ENCODE results near the gene PDLIM4.

DNA sequence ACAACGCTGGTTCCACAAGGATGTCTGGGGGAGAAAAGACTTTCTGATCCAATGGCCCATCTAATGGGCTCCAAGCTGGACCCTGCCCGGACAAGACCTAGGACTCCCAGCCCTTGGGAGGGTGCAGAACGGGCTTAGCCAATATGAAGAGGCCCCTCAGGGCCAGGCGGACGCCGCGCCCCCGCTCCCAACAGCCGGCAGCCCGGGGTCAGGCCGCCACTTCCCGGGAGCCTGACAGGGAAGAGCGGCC lies 30.3 kb upstream of the PDLIM4 start:
- TF ChIP-seq, protein P1, sequence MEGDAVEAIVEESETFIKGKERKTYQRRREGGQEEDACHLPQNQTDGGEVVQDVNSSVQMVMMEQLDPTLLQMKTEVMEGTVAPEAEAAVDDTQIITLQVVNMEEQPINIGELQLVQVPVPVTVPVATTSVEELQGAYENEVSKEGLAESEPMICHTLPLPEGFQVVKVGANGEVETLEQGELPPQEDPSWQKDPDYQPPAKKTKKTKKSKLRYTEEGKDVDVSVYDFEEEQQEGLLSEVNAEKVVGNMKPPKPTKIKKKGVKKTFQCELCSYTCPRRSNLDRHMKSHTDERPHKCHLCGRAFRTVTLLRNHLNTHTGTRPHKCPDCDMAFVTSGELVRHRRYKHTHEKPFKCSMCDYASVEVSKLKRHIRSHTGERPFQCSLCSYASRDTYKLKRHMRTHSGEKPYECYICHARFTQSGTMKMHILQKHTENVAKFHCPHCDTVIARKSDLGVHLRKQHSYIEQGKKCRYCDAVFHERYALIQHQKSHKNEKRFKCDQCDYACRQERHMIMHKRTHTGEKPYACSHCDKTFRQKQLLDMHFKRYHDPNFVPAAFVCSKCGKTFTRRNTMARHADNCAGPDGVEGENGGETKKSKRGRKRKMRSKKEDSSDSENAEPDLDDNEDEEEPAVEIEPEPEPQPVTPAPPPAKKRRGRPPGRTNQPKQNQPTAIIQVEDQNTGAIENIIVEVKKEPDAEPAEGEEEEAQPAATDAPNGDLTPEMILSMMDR (optimal IDR thresholded peaks at IDR 0.05 in 1 of 3, IDR thresholded peaks at IDR 0.05 in 1 of 3, conservative IDR thresholded peaks at IDR 0.05 in 1 of 3; ENCODE audit: extremely low read depth in 1 of 3, insufficient read depth in 2 of 3, low read length in 3 of 3): no peak
- no peak for TF ChIP-seq EZH2 (IDR thresholded peaks at IDR 0.05; ENCODE audit: low read length)

Measured in keratinocyte (primary cell).